ENCODE measurements around the gene RTL1.

Gene RTL1

DNA sequence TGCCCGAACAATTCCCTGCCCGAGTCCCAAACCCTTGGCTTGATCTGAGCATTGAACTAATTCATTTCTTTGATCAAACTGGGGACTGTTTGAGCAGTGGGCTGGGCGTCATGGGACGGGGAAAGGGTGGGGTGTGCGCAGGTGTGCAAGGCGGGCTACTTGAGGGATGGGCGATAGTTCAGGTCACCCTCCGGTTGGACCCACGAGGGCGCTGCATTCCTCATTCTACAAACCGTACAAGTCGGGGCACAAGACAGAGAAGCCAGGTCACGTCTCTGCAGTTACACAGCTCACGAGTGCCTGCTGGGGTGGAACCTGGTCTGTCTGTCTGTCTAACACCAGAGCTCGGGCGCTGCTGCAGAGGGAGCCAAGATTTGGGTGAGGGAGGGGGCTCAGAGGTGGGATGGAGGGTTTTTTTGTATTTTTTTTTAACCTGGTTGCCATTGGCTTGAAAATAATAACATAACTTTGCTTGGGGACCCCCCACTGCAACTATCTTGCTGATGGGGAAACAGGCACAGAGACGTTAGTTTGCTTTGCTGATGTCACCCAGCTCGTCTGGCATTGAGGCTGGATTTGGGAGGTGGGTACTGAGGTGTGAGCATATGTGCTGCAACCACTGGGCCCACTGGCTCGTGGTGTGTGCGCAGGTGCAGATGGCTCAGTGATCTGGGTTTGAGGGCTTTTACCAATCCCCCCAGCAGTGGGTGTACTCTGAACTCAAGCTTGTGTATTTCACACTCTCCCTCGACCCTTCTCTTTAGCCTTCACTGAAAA is 7.6 kb upstream of the RTL1 start:
- DNase-seq (ENCODE audit: insufficient read length, low spot score) = no peak
- TF ChIP-seq CTCF (IDR thresholded peaks at IDR 0.05; ENCODE audit: insufficient read depth, missing control alignments) = no peak

DNA sequence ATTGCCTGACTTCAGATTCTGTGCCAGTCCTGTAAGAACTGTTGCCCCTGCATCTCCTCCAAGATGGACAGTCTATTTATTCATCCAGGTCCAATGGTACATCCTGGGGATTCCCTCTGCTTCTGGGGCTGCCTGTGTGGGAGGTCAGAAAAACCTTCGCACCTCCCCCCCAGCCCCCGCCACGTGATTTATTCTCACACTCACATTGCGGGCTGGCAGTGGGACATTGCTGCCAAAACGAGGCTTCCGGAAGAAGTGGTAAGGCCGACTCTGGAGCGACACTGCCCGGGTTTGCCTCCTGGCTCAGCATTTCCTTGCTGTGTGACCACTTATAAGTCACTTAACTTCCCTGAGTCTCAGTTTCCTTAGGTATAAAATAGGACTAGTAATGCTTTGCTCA is 5.9 kb upstream of the RTL1 start:
- DNase-seq (ENCODE audit: insufficient read length, low spot score) = no peak
- FAIRE-seq = no peak
- no peak for TF ChIP-seq CTCF (IDR thresholded peaks at IDR 0.05; ENCODE audit: insufficient read depth, missing control alignments)

More for the DNA sequence above, 7.6 kb upstream of the RTL1 start:
- FAIRE-seq = no peak

DNA sequence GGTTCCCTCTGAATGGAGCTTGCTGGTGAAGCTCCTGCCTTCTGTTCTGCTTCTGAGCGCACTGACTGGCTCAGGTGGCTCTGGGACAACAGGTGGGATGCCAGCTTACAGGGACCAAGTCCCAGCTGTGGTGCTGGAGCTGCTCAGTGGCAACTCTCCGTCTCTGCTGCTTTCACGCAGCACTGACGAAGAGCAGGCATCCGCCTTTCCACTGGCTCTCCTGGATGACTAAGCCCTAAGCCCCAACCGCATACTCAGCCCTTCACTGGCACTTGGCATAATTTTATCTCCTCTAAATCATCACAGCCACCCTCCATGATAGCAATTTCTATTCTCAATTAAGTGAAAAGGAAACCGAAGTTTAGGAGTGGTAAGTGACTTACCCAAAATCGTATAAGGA is 3.7 kb upstream of the RTL1 start:
- DNase-seq (ENCODE audit: insufficient read length, low spot score) (no peak), FAIRE-seq (no peak)
- TF ChIP-seq CTCF (IDR thresholded peaks at IDR 0.05; ENCODE audit: insufficient read depth, missing control alignments) = no peak

GRCh38 chr14:100906420-100906819 is 2.9 kb upstream of the RTL1 start:
- DNase-seq (ENCODE audit: insufficient read length, low spot score) (no peak), FAIRE-seq (no peak)
- no peak for TF ChIP-seq CTCF (IDR thresholded peaks at IDR 0.05; ENCODE audit: insufficient read depth, missing control alignments)

GRCh38 chr14:100905166-100905565 is 1.6 kb upstream of the RTL1 start:
- no peak for DNase-seq (ENCODE audit: insufficient read length, low spot score)
- FAIRE-seq = no peak
- no peak for TF ChIP-seq CTCF (IDR thresholded peaks at IDR 0.05; ENCODE audit: insufficient read depth, missing control alignments)

- DNase-seq (ENCODE audit: insufficient read length, low spot score) (no peak), FAIRE-seq (no peak)
- peak; percentile 8 for TF ChIP-seq CTCF (IDR thresholded peaks at IDR 0.05; ENCODE audit: insufficient read depth, missing control alignments)
These were observed 975 bp upstream of the RTL1 start for GRCh38 chr14:100904307-100905087.

DNA sequence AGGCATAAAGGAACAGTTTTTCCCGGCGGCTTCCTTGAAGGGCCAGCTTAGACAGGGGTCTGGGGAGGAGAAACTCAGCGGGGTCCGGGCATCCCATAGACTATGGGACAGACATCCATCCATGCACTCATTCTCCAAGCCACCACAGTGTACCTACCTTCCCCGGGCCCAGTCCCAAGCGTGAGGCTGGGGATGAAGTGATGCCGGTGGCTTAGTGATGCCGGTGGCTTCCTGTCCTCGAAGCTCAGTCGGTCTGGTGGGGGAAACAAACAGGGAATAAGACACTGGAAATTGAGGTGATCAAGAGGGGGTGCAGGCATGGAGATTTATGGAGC is 421 bp downstream of the RTL1 start:
- TF ChIP-seq CTCF (IDR thresholded peaks at IDR 0.05; ENCODE audit: insufficient read depth, missing control alignments) = no peak
- FAIRE-seq = no peak
- no peak for DNase-seq (ENCODE audit: insufficient read length, low spot score)

Data from D721Med (cell line).